ENCODE data around the gene ABHD12.

DNA sequence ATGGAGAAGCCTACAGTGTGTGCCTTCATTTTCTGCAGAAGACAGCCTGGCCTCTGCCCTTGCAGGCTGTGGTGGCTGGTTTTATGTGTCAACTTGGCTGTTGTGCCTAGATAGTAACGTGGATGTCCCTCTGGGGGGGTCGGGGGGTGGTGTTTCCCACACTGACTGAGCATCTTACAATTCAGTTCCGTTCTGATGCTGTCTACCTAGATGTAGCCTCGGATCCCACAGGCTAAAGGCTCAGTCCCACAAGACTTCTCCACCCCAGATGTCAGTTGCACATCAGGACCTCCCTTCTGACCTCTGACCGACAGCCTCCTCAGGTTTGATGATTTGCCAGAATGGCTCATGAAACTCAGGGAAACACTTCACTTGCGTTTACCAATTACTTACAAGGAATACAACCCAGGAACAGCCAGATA, 138.4 kb downstream of the ABHD12 start:
- TF ChIP-seq, protein P1, sequence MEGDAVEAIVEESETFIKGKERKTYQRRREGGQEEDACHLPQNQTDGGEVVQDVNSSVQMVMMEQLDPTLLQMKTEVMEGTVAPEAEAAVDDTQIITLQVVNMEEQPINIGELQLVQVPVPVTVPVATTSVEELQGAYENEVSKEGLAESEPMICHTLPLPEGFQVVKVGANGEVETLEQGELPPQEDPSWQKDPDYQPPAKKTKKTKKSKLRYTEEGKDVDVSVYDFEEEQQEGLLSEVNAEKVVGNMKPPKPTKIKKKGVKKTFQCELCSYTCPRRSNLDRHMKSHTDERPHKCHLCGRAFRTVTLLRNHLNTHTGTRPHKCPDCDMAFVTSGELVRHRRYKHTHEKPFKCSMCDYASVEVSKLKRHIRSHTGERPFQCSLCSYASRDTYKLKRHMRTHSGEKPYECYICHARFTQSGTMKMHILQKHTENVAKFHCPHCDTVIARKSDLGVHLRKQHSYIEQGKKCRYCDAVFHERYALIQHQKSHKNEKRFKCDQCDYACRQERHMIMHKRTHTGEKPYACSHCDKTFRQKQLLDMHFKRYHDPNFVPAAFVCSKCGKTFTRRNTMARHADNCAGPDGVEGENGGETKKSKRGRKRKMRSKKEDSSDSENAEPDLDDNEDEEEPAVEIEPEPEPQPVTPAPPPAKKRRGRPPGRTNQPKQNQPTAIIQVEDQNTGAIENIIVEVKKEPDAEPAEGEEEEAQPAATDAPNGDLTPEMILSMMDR (optimal IDR thresholded peaks at IDR 0.05 in 1 of 3, IDR thresholded peaks at IDR 0.05 in 1 of 3, conservative IDR thresholded peaks at IDR 0.05 in 1 of 3; ENCODE audit: extremely low read depth in 1 of 3, insufficient read depth in 2 of 3, low read length in 3 of 3) = no peak
- TF ChIP-seq EZH2 (IDR thresholded peaks at IDR 0.05; ENCODE audit: low read length) = no peak

Measured in keratinocyte (primary cell).